ENCODE measurements around the gene SLC5A2.
"Not testable (repeated sequence)": the region's sequence is repeated elsewhere in the genome, so short reads cannot be mapped to it uniquely, and the experiment has no call there.

SLC5A2 gene

GRCh38 chr16:31532120-31532519 is 49.2 kb downstream of the SLC5A2 start:
- DNase-seq, result no peak

- DNase-seq, result no peak
Measured at GRCh38 chr16:31532896-31533295, 50.0 kb downstream of the SLC5A2 start.

GRCh38 chr16:31535737-31536136 is 52.8 kb downstream of the SLC5A2 start:
- DNase-seq, result no peak

- no peak for DNase-seq
Measured at GRCh38 chr16:31536804-31537361, 54.0 kb downstream of the SLC5A2 start.

DNA sequence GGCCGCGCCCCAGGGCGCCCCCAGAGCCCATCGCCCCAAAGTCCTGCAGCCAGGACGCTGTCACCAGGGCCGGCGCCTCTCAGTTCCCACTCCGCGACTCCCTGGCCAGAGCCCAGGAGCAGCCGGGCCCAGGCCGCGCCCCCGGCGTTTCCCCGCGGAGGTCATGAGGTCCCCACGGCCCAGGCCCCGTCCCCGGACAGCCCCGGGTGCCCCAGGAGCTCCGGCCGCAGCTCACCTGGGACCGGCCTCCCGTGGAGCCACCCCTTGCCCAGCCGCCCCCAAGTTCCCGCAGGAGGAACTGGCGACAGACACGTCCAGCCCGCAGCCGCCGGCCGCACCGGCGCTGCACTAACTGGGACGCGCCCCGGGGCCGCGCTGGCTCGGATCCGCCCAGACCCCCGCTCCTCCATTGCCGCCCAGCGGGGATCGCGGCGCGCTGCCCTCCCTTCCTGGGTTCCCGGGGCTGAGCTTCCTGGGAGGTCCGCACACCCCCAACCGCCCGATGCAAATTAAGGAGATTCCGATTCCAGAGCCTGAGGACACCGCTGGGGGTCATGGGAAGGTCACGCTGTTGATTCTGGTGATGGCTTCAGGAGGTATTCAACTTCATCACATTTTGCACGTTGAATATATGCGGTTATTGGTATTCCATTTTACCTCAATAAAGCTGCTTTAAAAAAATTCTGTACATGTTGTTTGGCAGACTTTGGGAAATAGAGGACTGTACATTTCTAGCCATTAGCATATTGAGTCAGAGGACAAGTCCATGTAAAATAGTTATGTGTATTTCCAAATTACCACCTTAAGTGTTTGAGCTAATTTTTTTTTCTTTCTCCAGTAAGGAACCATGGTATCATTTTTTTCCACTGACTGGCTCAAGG is 54.7 kb downstream of the SLC5A2 start:
- DNase-seq, result no peak

DNA sequence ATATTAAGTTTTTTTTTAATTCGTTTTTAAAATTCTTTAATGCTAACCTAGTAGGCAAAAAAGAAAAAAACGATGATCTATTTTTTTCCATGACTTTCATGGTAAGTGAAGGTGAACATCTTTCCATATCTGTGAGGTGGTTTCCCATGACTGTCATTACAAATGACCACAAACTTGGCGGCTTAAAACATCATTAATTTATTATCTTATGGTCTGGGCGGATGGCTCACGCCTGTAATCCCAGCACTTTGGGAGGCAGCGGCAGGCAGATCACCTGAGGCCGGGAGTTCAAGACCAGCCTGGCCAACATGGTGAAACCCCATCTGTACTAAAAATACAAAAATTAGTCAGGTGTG is 55.3 kb downstream of the SLC5A2 start:
- DNase-seq, result not testable (repeated sequence)

- not testable (repeated sequence) for DNase-seq
Measured at GRCh38 chr16:31539762-31540161, 56.8 kb downstream of the SLC5A2 start.
